SK-N-SH (cell line): ENCODE results near the gene FKBP2.

Experiments
- FOXJ3 ChIP-seq: sonication (generic); formaldehyde crosslinking; IDR thresholded peaks from 2 replicates; pipeline ENCODE4 v1.5.1; 2020; ENCODE audit warnings: mild to moderate bottlenecking, missing genetic modification reagents
- JUND ChIP-seq: IDR thresholded peaks from 2 replicates; pipeline ENCODE4 v1.4.0; 2012
- NRF1 ChIP-seq: IDR thresholded peaks from 2 replicates; pipeline ENCODE4 v1.6.1; 2012; ENCODE audit warnings: low read depth, mild to moderate bottlenecking, low read length
- POLR2AphosphoS5 ChIP-seq: IDR thresholded peaks from 2 replicates; pipeline ENCODE4 v1.6.1; 2012; ENCODE audit warnings: low read depth, low read length
- RAD21 ChIP-seq: IDR thresholded peaks from 2 replicates; pipeline ENCODE4 v1.6.1; 2012; ENCODE audit warnings: mild to moderate bottlenecking, low read length
- RFX5 ChIP-seq: IDR thresholded peaks from 2 replicates; pipeline ENCODE4 v1.6.1; 2012; ENCODE audit warnings: mild to moderate bottlenecking, improper control_type of control experiment, low read length
- SIN3A ChIP-seq: IDR thresholded peaks from 2 replicates; pipeline ENCODE4 v1.6.1; 2012; ENCODE audit warnings: low read depth, mild to moderate bottlenecking, low read length, moderate library complexity, borderline replicate concordance
- TEAD4 ChIP-seq: IDR thresholded peaks from 2 replicates; pipeline ENCODE4 v1.4.0; 2012; ENCODE audit warnings: mild to moderate bottlenecking, borderline replicate concordance; ENCODE audit not compliant: insufficient read depth
- TF ChIP-seq, protein P1 (sequence below): fragments of 200-600 bp; sonication (generic); IDR thresholded peaks from 2 replicates; pipeline ENCODE4 v1.6.1; 2017; ENCODE audit warnings: antibody characterized with exemption, mild to moderate bottlenecking, moderate library complexity
- TF ChIP-seq, protein P2 (sequence below): IDR thresholded peaks from 2 replicates; pipeline ENCODE4 v1.4.0; 2012; ENCODE audit warnings: low read depth, borderline replicate concordance
- TF ChIP-seq, protein P3 (sequence below): IDR thresholded peaks from 2 replicates; pipeline ENCODE4 v1.6.1; 2012; ENCODE audit warnings: mild to moderate bottlenecking, low read depth, low read length, moderate library complexity
- TF ChIP-seq, protein P4 (sequence below): fragments of 150-350 bp; IDR thresholded peaks from 2 replicates; pipeline ENCODE4 v1.6.1; 2017; ENCODE audit warnings: antibody characterized with exemption, low read length, low read depth, borderline replicate concordance

DNA sequence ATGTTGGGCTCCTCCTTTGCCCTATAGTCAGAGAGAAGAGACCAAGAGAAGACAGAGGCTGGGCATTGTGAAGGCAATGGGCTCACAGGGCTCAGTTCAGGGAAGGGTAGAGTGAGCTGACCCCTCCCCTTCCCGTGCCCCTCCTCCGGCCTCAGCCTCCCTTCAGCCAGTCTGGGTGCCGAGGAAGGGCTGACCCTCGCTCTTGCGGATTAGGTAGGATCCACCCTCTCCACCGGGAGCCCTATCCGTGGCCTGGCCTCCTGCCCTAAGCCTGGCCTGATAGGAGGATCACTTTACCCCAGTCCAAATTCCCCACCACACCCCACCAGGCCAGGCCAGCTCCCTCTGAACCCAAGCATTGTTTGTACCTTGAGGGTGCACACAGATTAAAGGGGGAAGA lies 7.7 kb downstream of the FKBP2 start:
- TF ChIP-seq, protein P1, sequence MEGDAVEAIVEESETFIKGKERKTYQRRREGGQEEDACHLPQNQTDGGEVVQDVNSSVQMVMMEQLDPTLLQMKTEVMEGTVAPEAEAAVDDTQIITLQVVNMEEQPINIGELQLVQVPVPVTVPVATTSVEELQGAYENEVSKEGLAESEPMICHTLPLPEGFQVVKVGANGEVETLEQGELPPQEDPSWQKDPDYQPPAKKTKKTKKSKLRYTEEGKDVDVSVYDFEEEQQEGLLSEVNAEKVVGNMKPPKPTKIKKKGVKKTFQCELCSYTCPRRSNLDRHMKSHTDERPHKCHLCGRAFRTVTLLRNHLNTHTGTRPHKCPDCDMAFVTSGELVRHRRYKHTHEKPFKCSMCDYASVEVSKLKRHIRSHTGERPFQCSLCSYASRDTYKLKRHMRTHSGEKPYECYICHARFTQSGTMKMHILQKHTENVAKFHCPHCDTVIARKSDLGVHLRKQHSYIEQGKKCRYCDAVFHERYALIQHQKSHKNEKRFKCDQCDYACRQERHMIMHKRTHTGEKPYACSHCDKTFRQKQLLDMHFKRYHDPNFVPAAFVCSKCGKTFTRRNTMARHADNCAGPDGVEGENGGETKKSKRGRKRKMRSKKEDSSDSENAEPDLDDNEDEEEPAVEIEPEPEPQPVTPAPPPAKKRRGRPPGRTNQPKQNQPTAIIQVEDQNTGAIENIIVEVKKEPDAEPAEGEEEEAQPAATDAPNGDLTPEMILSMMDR, result no peak
- TF ChIP-seq JUND (no peak), RAD21 (no peak), NRF1 (no peak), SIN3A (no peak), RFX5 (no peak), TEAD4 (no peak), FOXJ3 (CRISPR knock-in tag) (no peak), POLR2AphosphoS5 (no peak)
- TF ChIP-seq, protein P2, sequence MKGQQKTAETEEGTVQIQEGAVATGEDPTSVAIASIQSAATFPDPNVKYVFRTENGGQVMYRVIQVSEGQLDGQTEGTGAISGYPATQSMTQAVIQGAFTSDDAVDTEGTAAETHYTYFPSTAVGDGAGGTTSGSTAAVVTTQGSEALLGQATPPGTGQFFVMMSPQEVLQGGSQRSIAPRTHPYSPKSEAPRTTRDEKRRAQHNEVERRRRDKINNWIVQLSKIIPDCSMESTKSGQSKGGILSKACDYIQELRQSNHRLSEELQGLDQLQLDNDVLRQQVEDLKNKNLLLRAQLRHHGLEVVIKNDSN, result no peak
- TF ChIP-seq, protein P3, sequence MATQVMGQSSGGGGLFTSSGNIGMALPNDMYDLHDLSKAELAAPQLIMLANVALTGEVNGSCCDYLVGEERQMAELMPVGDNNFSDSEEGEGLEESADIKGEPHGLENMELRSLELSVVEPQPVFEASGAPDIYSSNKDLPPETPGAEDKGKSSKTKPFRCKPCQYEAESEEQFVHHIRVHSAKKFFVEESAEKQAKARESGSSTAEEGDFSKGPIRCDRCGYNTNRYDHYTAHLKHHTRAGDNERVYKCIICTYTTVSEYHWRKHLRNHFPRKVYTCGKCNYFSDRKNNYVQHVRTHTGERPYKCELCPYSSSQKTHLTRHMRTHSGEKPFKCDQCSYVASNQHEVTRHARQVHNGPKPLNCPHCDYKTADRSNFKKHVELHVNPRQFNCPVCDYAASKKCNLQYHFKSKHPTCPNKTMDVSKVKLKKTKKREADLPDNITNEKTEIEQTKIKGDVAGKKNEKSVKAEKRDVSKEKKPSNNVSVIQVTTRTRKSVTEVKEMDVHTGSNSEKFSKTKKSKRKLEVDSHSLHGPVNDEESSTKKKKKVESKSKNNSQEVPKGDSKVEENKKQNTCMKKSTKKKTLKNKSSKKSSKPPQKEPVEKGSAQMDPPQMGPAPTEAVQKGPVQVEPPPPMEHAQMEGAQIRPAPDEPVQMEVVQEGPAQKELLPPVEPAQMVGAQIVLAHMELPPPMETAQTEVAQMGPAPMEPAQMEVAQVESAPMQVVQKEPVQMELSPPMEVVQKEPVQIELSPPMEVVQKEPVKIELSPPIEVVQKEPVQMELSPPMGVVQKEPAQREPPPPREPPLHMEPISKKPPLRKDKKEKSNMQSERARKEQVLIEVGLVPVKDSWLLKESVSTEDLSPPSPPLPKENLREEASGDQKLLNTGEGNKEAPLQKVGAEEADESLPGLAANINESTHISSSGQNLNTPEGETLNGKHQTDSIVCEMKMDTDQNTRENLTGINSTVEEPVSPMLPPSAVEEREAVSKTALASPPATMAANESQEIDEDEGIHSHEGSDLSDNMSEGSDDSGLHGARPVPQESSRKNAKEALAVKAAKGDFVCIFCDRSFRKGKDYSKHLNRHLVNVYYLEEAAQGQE, result no peak
- TF ChIP-seq, protein P4, sequence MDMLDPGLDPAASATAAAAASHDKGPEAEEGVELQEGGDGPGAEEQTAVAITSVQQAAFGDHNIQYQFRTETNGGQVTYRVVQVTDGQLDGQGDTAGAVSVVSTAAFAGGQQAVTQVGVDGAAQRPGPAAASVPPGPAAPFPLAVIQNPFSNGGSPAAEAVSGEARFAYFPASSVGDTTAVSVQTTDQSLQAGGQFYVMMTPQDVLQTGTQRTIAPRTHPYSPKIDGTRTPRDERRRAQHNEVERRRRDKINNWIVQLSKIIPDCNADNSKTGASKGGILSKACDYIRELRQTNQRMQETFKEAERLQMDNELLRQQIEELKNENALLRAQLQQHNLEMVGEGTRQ, result no peak
